ENCODE results near the gene RIC1.
"Not testable (repeated sequence)": the region's sequence is repeated elsewhere in the genome, so short reads cannot be mapped to it uniquely, and the experiment has no call there.

RIC1 gene

GRCh38 chr9:5721279-5722087, 92.6 kb downstream of the RIC1 start:
- DNase-seq (ENCODE audit: low read depth): no peak

GRCh38 chr9:5722679-5723078, 93.8 kb downstream of the RIC1 start:
- DNase-seq (ENCODE audit: low read depth): not testable (repeated sequence)

GRCh38 chr9:5735072-5735471, 106.2 kb downstream of the RIC1 start:
- no peak for DNase-seq (ENCODE audit: low read depth)

GRCh38 chr9:5736563-5737346, 107.8 kb downstream of the RIC1 start:
- DNase-seq (ENCODE audit: low read depth): no peak

GRCh38 chr9:5743109-5743508, 114.2 kb downstream of the RIC1 start:
- no peak for DNase-seq (ENCODE audit: low read depth)

- DNase-seq (ENCODE audit: low read depth): no peak
Measured at GRCh38 chr9:5748438-5748837, 119.5 kb downstream of the RIC1 start.

- no peak for DNase-seq (ENCODE audit: low read depth)
Measured at GRCh38 chr9:5749306-5749705, 120.4 kb downstream of the RIC1 start.

GRCh38 chr9:5750569-5750968, 121.7 kb downstream of the RIC1 start:
- DNase-seq (ENCODE audit: low read depth): no peak

- DNase-seq (ENCODE audit: low read depth): no peak
Measured at GRCh38 chr9:5756633-5757032, 127.7 kb downstream of the RIC1 start.

- DNase-seq (ENCODE audit: low read depth): no peak
Measured at GRCh38 chr9:5760338-5760737, 131.4 kb downstream of the RIC1 start.

- no peak for DNase-seq (ENCODE audit: low read depth)
Measured at GRCh38 chr9:5762421-5762820, 133.5 kb downstream of the RIC1 start.

GRCh38 chr9:5764130-5764868, 135.4 kb downstream of the RIC1 start:
- DNase-seq (ENCODE audit: low read depth): no peak

GRCh38 chr9:5767968-5768932, 139.3 kb downstream of the RIC1 start:
- DNase-seq (ENCODE audit: low read depth): peak; percentile 14

- DNase-seq (ENCODE audit: low read depth): no peak
Measured at GRCh38 chr9:5773324-5773999, 144.6 kb downstream of the RIC1 start.

- no peak for DNase-seq (ENCODE audit: low read depth)
Measured at GRCh38 chr9:5778805-5779204, 149.9 kb downstream of the RIC1 start.

- not testable (repeated sequence) for DNase-seq (ENCODE audit: low read depth)
Measured at GRCh38 chr9:5779705-5780218, 150.9 kb downstream of the RIC1 start.

GRCh38 chr9:5783420-5783819, 154.5 kb downstream of the RIC1 start:
- DNase-seq (ENCODE audit: low read depth): not testable (repeated sequence)

- no peak for DNase-seq (ENCODE audit: low read depth)
Measured at GRCh38 chr9:5783982-5784381, 155.1 kb downstream of the RIC1 start.

GRCh38 chr9:5784526-5785315, 155.8 kb downstream of the RIC1 start:
- DNase-seq (ENCODE audit: low read depth): no peak
